AG10803 (cell line): ENCODE data around the gene ASXL1.
"Not testable (repeated sequence)": the region's sequence is repeated elsewhere in the genome, so short reads cannot be mapped to it uniquely, and the experiment has no call there.

Experiments
- DNase-seq: peaks from one replicate; pipeline ENCODE4 v3.0.0; 2010; ENCODE audit warnings: low read depth
- H3K4me3 ChIP-seq: 2 replicates; pipeline ENCODE4 v1.5.1; 2011; ENCODE audit warnings: mild to moderate bottlenecking, low read length, control low read depth
- TF ChIP-seq, protein P1 (sequence below): conservative IDR thresholded peaks from 2 replicates; pipeline ENCODE4 v1.5.1; 2011; ENCODE audit warnings: mild to moderate bottlenecking, low read length, control low read depth, inconsistent platforms

ASXL1 gene

DNA sequence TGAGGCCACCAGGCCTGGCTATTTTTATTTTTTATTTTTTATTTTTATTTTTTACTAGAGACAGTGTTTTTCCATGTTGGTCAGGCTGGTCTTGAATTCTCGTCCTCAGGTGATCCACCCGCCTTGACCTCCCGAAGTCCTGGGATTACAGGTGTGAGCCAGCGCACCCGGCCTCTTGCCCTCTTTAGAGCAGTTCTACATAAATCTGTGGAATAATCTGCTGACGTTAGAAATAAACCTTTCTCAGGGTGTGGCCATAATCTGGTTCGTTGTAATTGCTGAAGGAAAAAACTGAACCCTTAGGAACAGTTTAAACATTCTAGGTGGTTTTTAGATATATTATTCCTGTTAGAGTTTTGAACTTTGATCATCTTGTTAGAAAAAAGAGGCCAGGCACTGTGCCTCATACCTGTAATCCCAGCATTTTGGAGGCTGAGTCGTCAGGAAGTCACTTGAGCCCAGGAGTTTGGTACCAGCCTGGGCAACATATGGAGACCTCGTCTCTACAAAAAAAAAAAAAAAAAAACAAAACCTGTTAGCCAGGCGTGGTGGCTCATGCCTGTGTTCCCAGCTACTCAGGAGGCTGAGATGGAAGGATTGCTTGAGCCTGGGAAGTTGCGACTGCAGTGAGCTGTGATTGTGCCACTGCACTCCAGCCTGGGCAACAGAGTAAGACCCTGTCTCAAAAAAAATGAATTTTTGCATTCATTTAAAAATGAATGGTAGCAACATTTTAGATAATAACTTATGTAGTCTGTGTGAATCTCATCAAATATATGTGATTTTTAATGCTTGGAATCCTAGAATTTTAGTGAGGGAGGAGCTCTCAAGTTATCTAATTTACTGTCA lies 24.2 kb downstream of the ASXL1 start:
- no peak overlapping the region for H3K4me3 ChIP-seq
- TF ChIP-seq, protein P1, sequence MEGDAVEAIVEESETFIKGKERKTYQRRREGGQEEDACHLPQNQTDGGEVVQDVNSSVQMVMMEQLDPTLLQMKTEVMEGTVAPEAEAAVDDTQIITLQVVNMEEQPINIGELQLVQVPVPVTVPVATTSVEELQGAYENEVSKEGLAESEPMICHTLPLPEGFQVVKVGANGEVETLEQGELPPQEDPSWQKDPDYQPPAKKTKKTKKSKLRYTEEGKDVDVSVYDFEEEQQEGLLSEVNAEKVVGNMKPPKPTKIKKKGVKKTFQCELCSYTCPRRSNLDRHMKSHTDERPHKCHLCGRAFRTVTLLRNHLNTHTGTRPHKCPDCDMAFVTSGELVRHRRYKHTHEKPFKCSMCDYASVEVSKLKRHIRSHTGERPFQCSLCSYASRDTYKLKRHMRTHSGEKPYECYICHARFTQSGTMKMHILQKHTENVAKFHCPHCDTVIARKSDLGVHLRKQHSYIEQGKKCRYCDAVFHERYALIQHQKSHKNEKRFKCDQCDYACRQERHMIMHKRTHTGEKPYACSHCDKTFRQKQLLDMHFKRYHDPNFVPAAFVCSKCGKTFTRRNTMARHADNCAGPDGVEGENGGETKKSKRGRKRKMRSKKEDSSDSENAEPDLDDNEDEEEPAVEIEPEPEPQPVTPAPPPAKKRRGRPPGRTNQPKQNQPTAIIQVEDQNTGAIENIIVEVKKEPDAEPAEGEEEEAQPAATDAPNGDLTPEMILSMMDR: no peak
- no peak for DNase-seq

DNA sequence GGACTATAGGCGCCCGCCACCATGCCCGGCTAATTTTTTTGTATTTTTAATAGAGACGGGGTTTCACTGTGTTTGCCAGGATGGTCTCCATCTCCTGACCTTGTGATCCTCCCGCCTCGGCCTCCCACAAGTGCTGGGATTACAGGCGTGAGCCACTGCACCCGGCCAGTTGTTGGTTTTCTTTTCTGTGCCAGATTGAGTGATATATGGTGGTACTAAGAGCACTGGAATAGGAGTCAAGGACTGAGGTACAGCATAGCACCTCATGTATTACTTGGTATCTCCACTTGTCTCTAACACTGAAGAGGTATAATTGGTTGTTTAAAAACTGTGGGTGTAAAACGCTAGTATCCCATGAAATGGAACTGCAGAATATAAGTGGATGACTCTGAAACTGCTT lies 25.3 kb downstream of the ASXL1 start:
- not testable (repeated sequence) for DNase-seq, H3K4me3 ChIP-seq

DNA sequence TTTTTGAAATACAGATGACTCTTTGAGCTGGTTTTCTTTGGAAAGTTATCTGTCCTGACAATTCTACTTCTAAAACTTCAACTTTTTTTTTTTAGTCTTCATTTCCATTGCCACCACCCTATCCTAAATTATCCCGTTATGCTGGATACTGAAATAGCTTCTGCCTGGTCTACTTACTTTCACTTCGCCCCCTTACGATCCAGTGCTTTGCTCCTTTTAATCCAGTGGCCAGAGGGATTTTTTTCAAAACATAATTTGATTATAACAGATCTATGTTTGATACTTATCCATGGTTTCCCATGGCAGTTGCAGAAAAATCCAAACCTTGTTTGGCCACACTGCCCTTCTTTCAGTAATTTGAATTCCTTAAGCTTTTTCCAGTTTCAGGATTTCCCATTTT lies 27.4 kb downstream of the ASXL1 start:
- H3K4me3 ChIP-seq: peak overlapping the region; percentile 23
- TF ChIP-seq, protein P1: no peak
- no peak for DNase-seq

DNA sequence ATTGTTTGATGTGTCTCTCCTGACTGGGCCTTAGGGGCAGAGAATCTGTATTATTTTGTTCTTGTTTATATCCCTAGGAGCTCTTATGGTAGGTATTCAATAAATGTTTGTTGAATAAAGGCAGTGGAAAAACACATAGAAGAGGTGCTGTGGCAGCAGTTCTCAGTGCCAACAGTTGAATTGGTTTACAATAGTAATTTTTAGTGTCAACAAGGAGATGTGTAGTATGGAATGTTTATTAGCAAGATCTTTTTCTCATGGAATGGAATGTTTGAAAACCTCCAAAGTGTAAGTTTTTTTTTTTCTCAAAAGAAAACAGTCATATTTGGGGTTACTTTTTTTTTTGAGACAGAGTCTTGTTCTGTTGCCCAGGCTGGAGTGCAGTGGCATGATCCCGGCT lies 28.0 kb downstream of the ASXL1 start:
- DNase-seq: peak; percentile 55
- TF ChIP-seq, protein P1: no peak
- no peak overlapping the region for H3K4me3 ChIP-seq

DNA sequence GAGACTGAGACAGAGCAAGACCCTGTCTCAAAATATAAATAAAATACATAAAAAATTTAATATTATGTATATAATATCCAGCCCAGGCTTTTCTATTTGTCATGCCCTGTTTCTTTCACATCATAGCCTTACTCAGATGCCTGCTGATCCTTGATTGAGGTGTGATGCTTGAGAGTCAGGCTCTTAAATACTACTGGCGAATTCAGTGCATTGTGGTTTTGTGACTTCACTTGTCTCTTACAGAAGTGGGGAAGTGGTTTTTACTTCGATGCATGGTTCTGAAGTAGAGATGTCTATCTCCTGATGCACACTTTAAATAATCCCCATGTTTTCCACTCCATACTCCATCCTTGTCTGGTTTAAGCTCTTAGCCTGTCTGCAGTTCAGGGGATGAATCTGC lies 29.1 kb downstream of the ASXL1 start:
- TF ChIP-seq, protein P1: no peak
- H3K4me3 ChIP-seq: no peak overlapping the region
- peak; percentile 20 for DNase-seq

DNA sequence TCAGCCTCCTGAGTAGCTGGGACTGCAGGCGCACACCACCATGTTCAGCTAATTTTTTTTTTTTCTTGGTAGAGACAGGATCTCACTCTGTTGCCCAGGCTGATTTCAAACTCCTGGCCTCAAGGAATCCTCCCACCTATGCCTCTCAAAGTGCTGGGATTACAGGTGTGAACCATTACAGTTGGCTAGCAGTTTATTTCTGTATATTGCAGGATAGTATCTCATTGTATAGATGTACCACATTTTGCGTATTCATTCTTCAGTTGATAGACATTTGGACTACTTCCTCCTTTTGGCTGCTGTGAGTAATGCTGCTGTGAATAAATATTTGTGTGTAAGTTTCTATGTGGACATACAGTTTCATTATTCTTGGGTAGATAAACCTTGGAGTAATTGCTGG lies 32.9 kb downstream of the ASXL1 start:
- DNase-seq: no peak
- TF ChIP-seq, protein P1: no peak
- H3K4me3 ChIP-seq: no peak overlapping the region

DNA sequence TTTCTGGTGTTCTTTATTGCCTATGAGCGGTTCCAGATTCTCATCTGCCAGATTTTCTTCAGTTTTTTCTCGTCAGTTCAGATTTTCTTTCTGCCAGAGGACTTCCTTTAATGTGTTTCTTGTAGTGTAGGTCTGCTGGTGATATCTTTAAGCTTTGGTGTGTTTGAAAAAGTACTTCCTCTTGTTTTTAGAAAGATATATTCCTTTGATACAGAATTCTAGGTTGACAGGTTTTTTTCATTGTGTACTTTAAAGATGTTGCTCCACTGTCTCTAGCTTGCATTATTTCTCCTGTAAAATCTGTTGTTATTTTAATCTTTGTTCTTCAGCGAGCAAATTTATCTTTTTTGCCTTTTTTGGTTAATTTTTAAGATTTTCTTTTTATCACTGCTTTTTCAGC lies 36.9 kb downstream of the ASXL1 start:
- DNase-seq: no peak
- H3K4me3 ChIP-seq: no peak overlapping the region
- TF ChIP-seq, protein P1: no peak
